Activated naive CD4-positive, alpha-beta T cell treated with anti-CD3 and anti-CD28 coated beads, Interleukin-2, amount 50 U/mL, for 16 hours (primary cell): ENCODE data around the gene AMN1.
"Not testable (repeated sequence)": the region's sequence is repeated elsewhere in the genome, so short reads cannot be mapped to it uniquely, and the experiment has no call there.

ENCODE experiments used
- DNase-seq: peaks from one replicate; pipeline ENCODE4 v3.0.0-alpha.2; 2020

AMN1 gene

GRCh38 chr12:31728917-31729640 lies at the start of gene AMN1:
Gene AMN1 (minus strand): TSS chr12:31729021. CDS start chr12:31729008, 13 bp downstream.
- peak; percentile 96 for DNase-seq

DNA sequence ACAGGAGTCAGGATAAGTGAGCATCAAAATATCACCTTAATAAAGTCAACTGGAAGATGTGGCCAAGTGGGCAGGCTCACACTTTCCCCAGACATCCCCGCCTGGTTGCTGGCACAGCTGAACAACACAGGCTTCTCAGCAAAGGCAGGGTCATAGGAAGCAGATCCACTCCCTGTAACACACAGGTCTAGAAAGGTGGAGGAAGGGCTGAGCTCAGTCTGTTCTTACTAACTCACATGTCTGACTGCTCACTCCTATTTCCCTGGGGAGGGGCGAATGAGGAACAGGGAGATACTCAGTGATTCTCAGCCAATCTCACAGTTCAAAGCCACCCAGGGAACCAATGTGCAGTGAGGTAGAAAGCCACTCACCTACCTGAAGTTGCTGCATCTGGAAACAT lies 45.0 kb upstream of the AMN1 start:
- DNase-seq: no peak

DNA sequence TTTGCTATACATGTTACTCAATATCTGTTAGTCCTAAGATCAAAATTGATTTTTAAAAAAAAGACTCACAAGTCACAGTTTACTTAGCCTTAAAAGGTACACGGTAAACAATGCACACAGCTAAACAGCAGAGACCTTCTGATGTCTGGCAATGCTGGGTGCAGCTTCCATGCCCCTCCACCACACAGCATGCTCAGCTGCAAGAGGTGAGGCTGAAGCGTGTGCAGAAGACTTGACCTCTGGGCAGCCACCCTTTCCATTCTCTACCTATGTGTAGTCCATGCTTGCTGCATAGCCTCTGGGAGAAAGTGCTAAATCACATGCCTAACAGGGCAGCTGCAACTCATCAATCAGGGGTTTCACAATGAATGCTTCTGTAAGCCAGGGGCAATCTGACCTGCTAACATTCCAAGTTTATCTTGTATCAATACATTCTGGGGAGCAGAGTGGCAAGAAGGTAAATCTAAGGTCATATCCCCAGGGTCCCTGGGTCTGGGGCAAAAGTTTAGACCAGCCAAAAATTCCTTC lies 44.5 kb upstream of the AMN1 start:
- no peak for DNase-seq

DNA sequence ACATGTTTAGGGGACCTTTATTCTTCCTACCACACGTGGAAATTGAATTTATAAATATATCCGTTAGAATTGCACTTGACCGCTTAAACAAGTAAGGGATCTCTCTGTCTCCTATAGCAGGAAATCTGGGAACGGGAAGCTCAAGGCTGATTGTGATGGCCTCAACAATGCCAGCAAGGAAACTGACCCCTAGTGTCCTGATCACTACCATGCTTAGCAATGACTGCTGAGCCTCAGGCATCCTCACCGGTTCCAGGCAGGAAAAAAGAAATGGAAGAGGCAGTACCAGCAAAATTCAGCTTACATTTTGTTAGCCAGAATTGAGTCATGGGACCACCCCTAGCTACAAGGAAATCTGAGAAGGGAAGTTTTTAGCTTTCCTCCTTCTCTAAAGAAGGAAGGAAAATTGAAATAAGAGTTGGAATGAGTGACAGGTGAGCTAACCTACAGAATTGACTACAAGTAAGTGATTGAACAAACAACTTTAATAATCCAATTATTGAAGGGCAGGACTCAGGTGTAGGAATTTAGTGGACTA lies 43.9 kb upstream of the AMN1 start:
- no peak for DNase-seq

DNA sequence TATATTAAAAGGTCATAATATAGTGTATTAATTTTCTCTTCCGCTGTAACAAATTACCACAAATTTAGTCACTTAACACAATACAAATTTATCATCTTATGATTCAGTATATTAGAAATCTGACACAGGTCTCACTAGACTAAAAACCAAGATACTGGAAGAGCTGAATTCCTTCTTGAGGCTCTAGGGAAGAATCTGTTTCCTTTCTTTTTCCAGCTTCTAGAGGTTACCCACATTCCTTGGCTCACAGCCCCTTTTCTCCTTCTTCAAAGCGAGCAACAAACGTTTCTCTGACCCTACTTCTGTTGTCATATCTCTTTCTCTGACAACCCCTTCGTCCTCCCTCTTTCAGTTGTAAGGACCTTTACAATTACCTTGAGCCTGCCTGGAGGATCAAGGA lies 43.4 kb upstream of the AMN1 start:
- DNase-seq: no peak

DNA sequence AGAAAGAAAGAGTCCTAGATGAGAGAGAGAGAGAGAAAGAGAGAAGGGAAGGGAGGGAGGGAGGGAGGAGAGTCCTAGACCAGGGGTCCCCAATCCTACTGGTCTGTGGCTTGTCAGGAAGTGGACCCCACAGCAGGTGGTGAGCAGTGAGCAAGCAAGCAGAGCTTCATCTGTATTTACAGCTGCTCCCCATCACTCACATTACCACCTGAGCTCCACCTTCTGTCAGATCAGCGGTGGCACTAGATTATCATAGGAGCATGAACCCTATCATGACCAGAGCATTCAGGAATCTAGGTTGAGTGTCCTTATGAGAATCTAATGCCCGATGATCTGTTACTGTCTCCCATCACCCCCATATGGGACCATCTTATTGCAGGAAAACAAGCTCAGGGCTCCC lies 39.2 kb upstream of the AMN1 start:
- no peak for DNase-seq

DNA sequence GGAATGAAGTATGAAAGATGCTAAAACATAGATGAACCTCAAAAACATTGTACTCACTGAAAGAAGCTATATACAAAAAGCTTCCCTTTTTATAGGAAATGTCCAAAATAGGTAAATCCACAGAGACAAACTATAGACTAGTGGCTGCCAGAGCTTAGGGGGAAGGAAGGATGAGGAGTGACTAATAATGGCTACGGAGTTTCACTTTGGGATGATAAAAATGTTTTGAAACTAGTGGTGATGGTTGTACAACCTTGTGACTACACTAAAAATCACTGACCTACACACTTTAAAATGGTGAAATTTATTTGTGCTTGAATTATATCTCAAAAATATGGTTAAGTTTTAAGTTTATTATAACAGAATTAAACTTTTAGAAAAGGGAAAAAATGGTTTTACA lies 37.1 kb upstream of the AMN1 start:
- DNase-seq: no peak

GRCh38 chr12:31759632-31760459 lies 31.0 kb upstream of the AMN1 start:
- DNase-seq: no peak

DNA sequence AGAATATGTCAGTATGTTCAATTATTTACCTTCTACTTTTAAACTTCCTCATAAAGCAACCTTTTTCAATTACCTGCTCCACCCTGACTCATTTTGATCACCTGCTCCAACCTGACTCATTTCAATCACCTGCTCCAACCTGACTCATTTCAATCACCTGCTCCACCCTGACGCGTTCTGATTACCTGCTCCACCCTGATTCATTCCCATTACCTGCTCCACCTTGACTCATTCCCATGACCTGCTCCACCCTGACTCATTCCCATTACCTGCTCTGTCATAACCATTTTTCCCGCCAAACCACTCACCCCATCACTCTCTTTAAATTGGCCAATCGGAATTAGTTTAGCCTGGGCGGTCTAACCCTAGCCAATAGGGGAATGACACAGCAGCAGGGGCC lies 29.5 kb upstream of the AMN1 start:
- DNase-seq: not testable (repeated sequence)

- no peak for DNase-seq
These were observed 28.2 kb upstream of the AMN1 start for GRCh38 chr12:31756977-31757420.

DNA sequence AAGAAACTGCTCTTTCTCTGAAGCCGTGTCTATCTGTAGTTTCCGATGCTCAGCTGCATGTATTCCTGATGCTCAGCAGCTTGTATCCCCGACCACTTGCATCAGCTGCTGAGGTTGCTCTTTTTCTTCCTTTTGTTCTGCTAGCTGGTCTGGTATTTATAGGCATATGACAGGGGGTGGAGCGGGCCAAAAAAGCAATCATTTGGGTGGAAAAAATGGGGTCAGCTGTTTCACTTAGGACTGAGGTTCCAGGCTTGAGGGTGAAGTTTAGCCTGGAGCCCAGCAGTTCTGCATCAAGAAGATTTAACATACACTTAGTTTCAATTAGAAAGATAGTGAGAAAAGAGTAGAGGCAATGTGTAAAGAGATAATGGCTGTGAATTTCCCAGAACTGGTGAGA lies 23.6 kb upstream of the AMN1 start:
- DNase-seq: no peak

DNA sequence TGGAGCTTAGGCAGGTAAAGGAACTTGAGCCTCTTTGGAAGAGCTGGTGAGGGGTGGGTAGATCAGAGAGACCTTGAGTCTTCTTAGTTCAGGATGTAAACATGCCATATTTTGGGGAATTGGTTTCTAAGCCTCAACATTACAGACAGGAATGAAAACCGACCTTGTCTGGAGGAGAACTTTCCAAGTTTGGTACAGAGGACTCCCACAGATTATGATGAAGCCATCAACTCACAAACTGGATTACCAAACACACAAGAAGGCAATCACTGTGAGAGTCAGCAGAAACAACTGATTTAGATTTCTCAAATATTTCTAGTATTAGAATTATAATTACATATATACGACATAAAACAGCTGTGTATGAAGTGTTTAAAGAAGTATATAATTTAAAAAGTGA lies 22.3 kb upstream of the AMN1 start:
- no peak for DNase-seq

GRCh38 chr12:31750747-31751039 lies 21.9 kb upstream of the AMN1 start:
- DNase-seq: no peak

- DNase-seq: peak; percentile 66
These were observed 20.3 kb upstream of the AMN1 start for GRCh38 chr12:31749024-31749704.

DNA sequence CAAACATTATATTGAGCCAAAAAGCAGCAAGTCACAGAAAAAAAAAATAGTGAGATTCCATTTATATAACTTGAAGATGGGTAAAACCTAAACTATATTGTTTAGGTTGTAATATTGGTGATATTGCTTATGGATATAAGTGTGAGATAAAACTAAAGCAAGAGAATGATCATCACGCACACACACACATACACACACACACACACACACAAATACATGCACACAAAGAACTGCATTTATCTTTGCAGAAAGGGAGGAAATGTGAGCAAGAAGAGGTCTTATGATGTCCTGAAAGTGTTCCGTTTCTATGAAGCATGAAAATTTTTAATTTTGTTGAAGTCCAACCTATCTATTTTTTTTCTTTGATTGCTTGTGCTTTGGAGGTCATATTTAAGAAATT lies 16.4 kb upstream of the AMN1 start:
- DNase-seq: no peak

DNA sequence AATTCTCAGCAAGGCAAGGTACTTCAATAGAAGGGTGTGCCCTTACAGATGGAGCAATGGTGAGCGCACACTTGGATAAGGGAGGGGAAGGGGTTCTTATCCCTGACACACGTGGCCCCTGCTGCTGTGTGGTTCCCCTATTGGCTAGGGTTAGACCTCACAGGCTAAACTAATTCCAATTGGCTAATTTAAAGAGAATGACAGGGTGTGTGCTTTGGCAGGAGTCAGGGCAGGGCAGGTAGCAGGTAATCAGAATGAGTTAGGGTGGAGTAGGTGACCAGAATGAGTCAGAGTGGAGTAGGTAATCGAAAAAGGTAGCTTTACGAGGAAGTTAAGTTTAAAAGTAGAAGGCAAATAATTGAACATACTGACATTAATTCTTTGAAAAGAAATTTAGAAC lies 15.5 kb upstream of the AMN1 start:
- DNase-seq: not testable (repeated sequence)

DNA sequence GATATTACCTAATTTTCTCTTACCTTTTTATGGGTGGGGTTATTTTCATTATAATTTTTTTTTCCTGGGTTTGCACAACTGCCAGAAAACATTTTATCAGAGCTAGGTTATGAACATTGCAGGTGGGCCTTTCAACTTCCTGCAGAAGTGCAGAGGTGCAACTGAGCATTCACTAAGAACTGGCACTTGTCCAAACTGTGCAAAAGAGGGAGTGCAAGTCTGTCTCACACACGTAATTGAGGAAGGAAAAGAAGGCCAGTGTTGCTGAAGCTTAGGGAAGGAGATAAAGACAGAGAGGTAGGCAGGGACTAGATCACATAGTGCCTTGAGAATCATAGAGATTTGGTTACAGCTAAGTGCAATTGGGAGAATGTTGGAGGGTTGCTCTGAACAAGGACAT lies 14.1 kb upstream of the AMN1 start:
- DNase-seq: no peak

- no peak for DNase-seq
These were observed 11.8 kb upstream of the AMN1 start for GRCh38 chr12:31740628-31741027.

DNA sequence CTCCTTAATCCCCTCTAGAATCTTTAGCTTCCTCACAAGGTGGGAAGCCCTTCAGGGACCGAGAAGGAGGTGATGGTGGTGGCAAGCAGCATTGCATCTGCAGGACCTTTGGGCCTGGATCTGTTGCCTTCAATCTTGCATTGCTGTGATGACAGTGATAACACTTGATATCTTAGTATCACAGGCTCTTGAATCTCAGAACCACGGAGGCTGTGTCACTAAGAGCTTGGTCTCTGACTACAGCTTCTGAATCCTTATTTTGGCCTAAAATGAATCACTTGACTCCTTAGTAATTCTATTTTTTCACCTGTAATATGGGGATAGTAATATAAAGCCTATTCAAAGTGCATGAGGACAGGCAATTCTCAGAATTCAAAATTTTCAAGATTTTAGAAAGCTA lies 8.9 kb upstream of the AMN1 start:
- peak; percentile 18 for DNase-seq

GRCh38 chr12:31737345-31737744 lies 8.5 kb upstream of the AMN1 start:
- no peak for DNase-seq

- peak; percentile 75 for DNase-seq
These were observed 7.7 kb upstream of the AMN1 start for GRCh38 chr12:31736472-31736871.

DNA sequence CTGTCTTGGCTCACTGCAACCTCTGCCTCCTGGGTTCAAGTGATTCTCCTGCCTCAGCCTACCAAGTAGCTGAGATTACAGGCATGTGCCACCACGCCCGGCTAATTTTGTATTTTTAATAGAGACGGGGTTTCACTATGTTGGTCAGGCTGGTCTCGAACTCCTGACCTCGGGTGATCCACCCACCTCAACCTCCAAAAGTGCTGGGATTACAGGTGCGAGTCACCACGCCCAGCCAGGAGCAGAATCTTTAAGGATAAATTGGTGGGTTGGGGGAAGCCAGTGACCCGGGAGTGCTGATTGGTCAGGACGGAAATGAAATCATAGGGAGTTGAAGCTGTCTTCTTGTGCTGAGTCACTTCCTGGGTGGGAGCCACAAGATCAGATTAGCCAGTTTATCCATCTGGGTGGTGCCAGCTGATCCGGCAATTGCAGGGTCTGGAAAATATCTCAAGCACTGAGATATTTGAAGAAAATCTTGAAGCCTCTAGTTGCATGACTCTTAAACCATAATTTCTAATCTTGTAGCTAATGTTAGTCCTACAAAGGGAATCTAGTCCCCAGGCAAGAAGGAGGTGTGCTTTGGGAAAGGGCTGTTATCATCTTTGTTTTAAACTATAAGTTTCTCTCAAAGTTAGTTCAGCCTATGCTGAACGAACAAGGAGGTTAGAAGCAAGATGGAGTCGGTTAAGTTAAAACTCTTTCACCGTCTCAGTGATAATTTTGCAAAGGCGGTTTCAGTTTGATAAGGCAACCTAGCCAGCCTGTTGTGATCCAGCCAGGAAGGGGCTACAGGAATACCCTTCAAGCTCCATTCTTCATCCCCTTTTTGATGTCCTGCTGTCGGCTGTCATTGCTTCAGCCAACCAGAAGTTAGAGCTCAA lies 5.0 kb upstream of the AMN1 start:
- DNase-seq: not testable (repeated sequence)
